Measurements from ENCODE around the gene WNT11. TPM values are rescaled to one million over a fixed set of nuclear protein-coding genes. Genes with fewer than 3 reads are reported as not detected.

Gene WNT11
- total RNA-seq, 1 donor = 0.36 TPM

DNA sequence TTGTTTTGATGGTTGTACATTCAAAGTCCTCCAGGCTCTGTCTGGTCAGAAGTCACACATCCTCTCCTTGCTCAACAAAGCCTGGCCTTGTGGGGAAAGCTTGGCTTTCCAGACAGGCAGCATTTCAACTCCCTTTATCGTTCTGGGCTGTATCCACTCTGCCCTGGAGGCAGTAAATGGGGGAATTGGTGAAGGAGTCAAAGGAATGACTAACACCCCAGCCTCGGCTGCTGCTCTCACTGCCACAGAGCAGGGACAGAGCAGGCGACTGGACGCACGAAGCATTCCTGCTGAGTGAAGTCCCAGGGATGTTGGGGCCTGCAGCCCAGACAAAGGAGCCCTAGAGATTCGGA lies 52.8 kb downstream of the WNT11 start:
- Histone ChIP-seq H3K27ac (ENCODE audit: low read depth, low read length) (no peak overlapping the region), H3K36me3 (ENCODE audit: insufficient read depth, low read length) (no peaks in the 10 kb centered on the region), H3K27me3 (ENCODE audit: insufficient read depth, low read length) (peaks cover 11% of the 10 kb centered on the region), H3K79me2 (ENCODE audit: insufficient read depth, low read length) (no peaks in the 10 kb centered on the region), H2AFZ (ENCODE audit: low read length) (peak overlapping the region; percentile 33), H3K4me2 (ENCODE audit: insufficient read depth, low read length) (no peak overlapping the region), H3K4me3 (ENCODE audit: insufficient read depth, low read length) (no peak overlapping the region), H4K20me1 (ENCODE audit: insufficient read depth, low read length) (no peaks in the 10 kb centered on the region), H3K9me3 (ENCODE audit: low read depth, low read length) (no peaks in the 10 kb centered on the region), H3K4me1 (ENCODE audit: insufficient read depth, low read length) (peaks cover 3% of the 10 kb centered on the region)
- TF ChIP-seq, protein P1, sequence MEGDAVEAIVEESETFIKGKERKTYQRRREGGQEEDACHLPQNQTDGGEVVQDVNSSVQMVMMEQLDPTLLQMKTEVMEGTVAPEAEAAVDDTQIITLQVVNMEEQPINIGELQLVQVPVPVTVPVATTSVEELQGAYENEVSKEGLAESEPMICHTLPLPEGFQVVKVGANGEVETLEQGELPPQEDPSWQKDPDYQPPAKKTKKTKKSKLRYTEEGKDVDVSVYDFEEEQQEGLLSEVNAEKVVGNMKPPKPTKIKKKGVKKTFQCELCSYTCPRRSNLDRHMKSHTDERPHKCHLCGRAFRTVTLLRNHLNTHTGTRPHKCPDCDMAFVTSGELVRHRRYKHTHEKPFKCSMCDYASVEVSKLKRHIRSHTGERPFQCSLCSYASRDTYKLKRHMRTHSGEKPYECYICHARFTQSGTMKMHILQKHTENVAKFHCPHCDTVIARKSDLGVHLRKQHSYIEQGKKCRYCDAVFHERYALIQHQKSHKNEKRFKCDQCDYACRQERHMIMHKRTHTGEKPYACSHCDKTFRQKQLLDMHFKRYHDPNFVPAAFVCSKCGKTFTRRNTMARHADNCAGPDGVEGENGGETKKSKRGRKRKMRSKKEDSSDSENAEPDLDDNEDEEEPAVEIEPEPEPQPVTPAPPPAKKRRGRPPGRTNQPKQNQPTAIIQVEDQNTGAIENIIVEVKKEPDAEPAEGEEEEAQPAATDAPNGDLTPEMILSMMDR (IDR thresholded peaks at IDR 0.05; ENCODE audit: extremely low read depth, low read depth, low read length) = no peak
- peak; percentile 94 for DNase-seq (ENCODE audit: insufficient read length, low spot score, missing footprints)

- H4K20me1 ChIP-seq (ENCODE audit: insufficient read depth, low read length) = no peaks in the 10 kb centered on the region
- TF ChIP-seq, protein P1 (IDR thresholded peaks at IDR 0.05; ENCODE audit: extremely low read depth, low read depth, low read length) = no peak
- H3K79me2 ChIP-seq (ENCODE audit: insufficient read depth, low read length) = no peaks in the 10 kb centered on the region
- H3K4me1 ChIP-seq (ENCODE audit: insufficient read depth, low read length) = peaks cover 3% of the 10 kb centered on the region
- peak overlapping the region; percentile 71 for H3K4me3 ChIP-seq (ENCODE audit: insufficient read depth, low read length)
- peaks cover 7% of the 10 kb centered on the region for H3K27me3 ChIP-seq (ENCODE audit: insufficient read depth, low read length)
- peak overlapping the region; percentile 33 for H2AFZ ChIP-seq (ENCODE audit: low read length)
- H3K27ac ChIP-seq (ENCODE audit: low read depth, low read length) = no peak overlapping the region
- no peaks in the 10 kb centered on the region for H3K36me3 ChIP-seq (ENCODE audit: insufficient read depth, low read length)
- DNase-seq (ENCODE audit: insufficient read length, low spot score, missing footprints) = peak; percentile 79
- H3K9me3 ChIP-seq (ENCODE audit: low read depth, low read length) = no peaks in the 10 kb centered on the region
- peak overlapping the region; percentile 90 for H3K4me2 ChIP-seq (ENCODE audit: insufficient read depth, low read length)
Measured at GRCh38 chr11:76152741-76153570, 53.3 kb downstream of the WNT11 start.

- Histone ChIP-seq H3K27me3 (ENCODE audit: insufficient read depth, low read length) (peaks cover 3% of the 10 kb centered on the region), H3K36me3 (ENCODE audit: insufficient read depth, low read length) (no peaks in the 10 kb centered on the region), H3K9me3 (ENCODE audit: low read depth, low read length) (no peaks in the 10 kb centered on the region), H4K20me1 (ENCODE audit: insufficient read depth, low read length) (no peaks in the 10 kb centered on the region), H3K27ac (ENCODE audit: low read depth, low read length) (no peak overlapping the region), H3K4me3 (ENCODE audit: insufficient read depth, low read length) (peak overlapping the region; percentile 71), H3K4me1 (ENCODE audit: insufficient read depth, low read length) (peaks cover 3% of the 10 kb centered on the region), H2AFZ (ENCODE audit: low read length) (peak overlapping the region; percentile 92), H3K79me2 (ENCODE audit: insufficient read depth, low read length) (no peaks in the 10 kb centered on the region), H3K4me2 (ENCODE audit: insufficient read depth, low read length) (peak overlapping the region; percentile 90)
- peak; percentile 97 for DNase-seq (ENCODE audit: insufficient read length, low spot score, missing footprints)
- TF ChIP-seq, protein P1 (IDR thresholded peaks at IDR 0.05; ENCODE audit: extremely low read depth, low read depth, low read length) = peak; percentile 99
Measured at GRCh38 chr11:76152086-76152681, 54.1 kb downstream of the WNT11 start.

- Histone ChIP-seq H3K79me2 (ENCODE audit: insufficient read depth, low read length) (no peaks in the 10 kb centered on the region), H3K36me3 (ENCODE audit: insufficient read depth, low read length) (no peaks in the 10 kb centered on the region), H3K4me3 (ENCODE audit: insufficient read depth, low read length) (no peak overlapping the region), H4K20me1 (ENCODE audit: insufficient read depth, low read length) (no peaks in the 10 kb centered on the region), H3K27me3 (ENCODE audit: insufficient read depth, low read length) (peaks cover 3% of the 10 kb centered on the region), H3K4me1 (ENCODE audit: insufficient read depth, low read length) (peaks cover 3% of the 10 kb centered on the region), H2AFZ (ENCODE audit: low read length) (no peak overlapping the region), H3K9me3 (ENCODE audit: low read depth, low read length) (no peaks in the 10 kb centered on the region), H3K27ac (ENCODE audit: low read depth, low read length) (no peak overlapping the region), H3K4me2 (ENCODE audit: insufficient read depth, low read length) (peak overlapping the region; percentile 90)
- peak; percentile 36 for DNase-seq (ENCODE audit: insufficient read length, low spot score, missing footprints)
- TF ChIP-seq, protein P1 (IDR thresholded peaks at IDR 0.05; ENCODE audit: extremely low read depth, low read depth, low read length) = no peak
Measured at GRCh38 chr11:76151556-76152085, 54.7 kb downstream of the WNT11 start.

Data from osteoblast (primary cell).